Mesenchymal stem cell (in vitro differentiated cells and primary cell): Measurements from ENCODE around the gene UBE2G2.

Source experiments
- DNase-seq: peaks from one replicate; pipeline ENCODE4 v3.0.0-alpha.2; 2013
- H2AFZ ChIP-seq: one replicate; pipeline ENCODE4 v1.6.1; 2013; ENCODE audit warnings: low read depth, mild to moderate bottlenecking, control low read depth, inconsistent platforms, low read length, moderate library complexity
- H2AK5ac ChIP-seq: 2 replicates; pipeline ENCODE4 v1.6.1; 2013; ENCODE audit warnings: low read length, moderate library complexity, mild to moderate bottlenecking, inconsistent platforms; ENCODE audit not compliant: severe bottlenecking
- H2BK120ac ChIP-seq: one replicate; pipeline ENCODE4 v1.6.1; 2013; ENCODE audit warnings: low read depth, mild to moderate bottlenecking, inconsistent platforms, low read length, moderate library complexity
- H2BK12ac ChIP-seq, 2 experiments: one replicate each; pipeline ENCODE4 v1.6.1; 2013; ENCODE audit warnings: inconsistent platforms in 2 of 2, low read length in 2 of 2, mild to moderate bottlenecking in 2 of 2, moderate library complexity in 2 of 2, control low read depth in 1 of 2
- H2BK15ac ChIP-seq: one replicate; pipeline ENCODE4 v1.6.1; 2013; ENCODE audit warnings: mild to moderate bottlenecking, low read depth, inconsistent platforms; ENCODE audit not compliant: poor library complexity, severe bottlenecking
- H2BK5ac ChIP-seq: 2 replicates; pipeline ENCODE4 v1.6.1; 2013; ENCODE audit warnings: low read depth, mild to moderate bottlenecking, low read length, control low read depth, inconsistent platforms; ENCODE audit not compliant: poor library complexity, severe bottlenecking
- H3K14ac ChIP-seq, 2 experiments: one replicate each; pipeline ENCODE4 v1.6.1; 2013; ENCODE audit warnings: inconsistent platforms in 2 of 2, low read length in 2 of 2, control low read depth in 1 of 2, mild to moderate bottlenecking in 1 of 2, moderate library complexity in 1 of 2
- H3K18ac ChIP-seq, 2 experiments: one replicate each; pipeline ENCODE4 v1.6.1; 2013; ENCODE audit warnings: inconsistent platforms in 2 of 2, low read length in 2 of 2, control low read depth in 1 of 2, low read depth in 1 of 2, mild to moderate bottlenecking in 1 of 2
- H3K23ac ChIP-seq, 2 experiments: one replicate each; pipeline ENCODE4 v1.6.1; 2013; ENCODE audit warnings: inconsistent platforms in 2 of 2, low read length in 2 of 2, mild to moderate bottlenecking in 2 of 2, moderate library complexity in 2 of 2, control low read depth in 1 of 2
- H3K27ac ChIP-seq: 2 replicates; pipeline ENCODE4 v1.5.1; 2013; ENCODE audit warnings: mild to moderate bottlenecking, moderate library complexity, low read length, control low read depth, inconsistent platforms; ENCODE audit not compliant: poor library complexity, severe bottlenecking
- H3K27me3 ChIP-seq, 2 experiments: 2 replicates each; pipeline versions ENCODE4 v1.6.1 to v1.7.0; 2013; ENCODE audit warnings: low read length in 2 of 2, mild to moderate bottlenecking in 2 of 2, moderate library complexity in 2 of 2, control low read depth in 1 of 2, inconsistent platforms in 1 of 2; ENCODE audit not compliant: control insufficient read depth in 1 of 2, insufficient read depth in 1 of 2
- H3K36me3 ChIP-seq, 2 experiments: 2 replicates each; pipeline versions ENCODE4 v1.6.1 to v1.7.0; 2013; ENCODE audit warnings: low read length in 2 of 2, control low read depth in 1 of 2, inconsistent platforms in 1 of 2, low read depth in 1 of 2, mild to moderate bottlenecking in 1 of 2; ENCODE audit not compliant: insufficient read depth in 2 of 2, control insufficient read depth in 1 of 2
- H3K4ac ChIP-seq, 2 experiments: one replicate each; pipeline ENCODE4 v1.6.1; 2013; ENCODE audit warnings: inconsistent platforms in 2 of 2, low read length in 2 of 2, mild to moderate bottlenecking in 2 of 2, moderate library complexity in 2 of 2, control low read depth in 1 of 2, low read depth in 1 of 2
- H3K4me1 ChIP-seq: 2 replicates; pipeline ENCODE4 v1.6.1; 2013; ENCODE audit warnings: low read depth, low read length, control low read depth; ENCODE audit not compliant: control insufficient read depth, insufficient read depth
- H3K4me2 ChIP-seq: 2 replicates; pipeline ENCODE4 v1.6.1; 2013; ENCODE audit warnings: low read length, mild to moderate bottlenecking, inconsistent platforms; ENCODE audit not compliant: poor library complexity, severe bottlenecking
- H3K4me3 ChIP-seq, 2 experiments: 2 replicates each; pipeline versions ENCODE4 v1.5.1 to v1.7.0; 2013; ENCODE audit warnings: low read length in 2 of 2, mild to moderate bottlenecking in 2 of 2, control low read depth in 1 of 2, low read depth in 1 of 2; ENCODE audit not compliant: insufficient read depth in 1 of 2
- H3K79me1 ChIP-seq: replicated peaks from 2 replicates; pipeline ENCODE4 v1.6.1; 2013; ENCODE audit warnings: mild to moderate bottlenecking, control low read depth, low read length, inconsistent platforms; ENCODE audit not compliant: poor library complexity, severe bottlenecking
- H3K9ac ChIP-seq: 2 replicates; pipeline ENCODE4 v1.7.0; 2013; ENCODE audit warnings: mild to moderate bottlenecking, low read length, moderate library complexity
- H3K9me3 ChIP-seq: 2 replicates; pipeline ENCODE4 v1.7.0; 2013; ENCODE audit warnings: mild to moderate bottlenecking, low read length; ENCODE audit not compliant: control insufficient read depth
- H4K8ac ChIP-seq: one replicate; pipeline ENCODE4 v1.6.1; 2013; ENCODE audit warnings: inconsistent platforms, mild to moderate bottlenecking, low read length, moderate library complexity
- H4K91ac ChIP-seq: one replicate; pipeline ENCODE4 v1.6.1; 2013; ENCODE audit warnings: mild to moderate bottlenecking, low read length, inconsistent platforms
- WGBS: methylation state at CpG from one replicate; pipeline ENCODE4 v1.1.7; 2013; ENCODE audit warnings: mixed read lengths; 5-methylcytosine and 5-hydroxymethylcytosine counted together

Gene UBE2G2

GRCh38 chr21:44838039-44838895, 36.6 kb upstream of the UBE2G2 start:
- Histone ChIP-seq H2BK15ac (no peak overlapping the region), H3K4me2 (no peak overlapping the region), H2BK5ac (no peak overlapping the region), H3K9me3 (no peaks in the 10 kb centered on the region), H3K23ac (no peak overlapping the region), H3K4me1 (peaks cover 8% of the 10 kb centered on the region), H3K14ac (no peak overlapping the region), H2BK12ac (peak overlapping the region in 1 of 2 experiments; percentile 37), H2BK120ac (no peak overlapping the region), H3K18ac (no peak overlapping the region), H2AK5ac (no peak overlapping the region), H3K4me3 (no peak overlapping the region), H3K79me1 (no peaks in the 10 kb centered on the region), H3K9ac (no peak overlapping the region), H2AFZ (no peak overlapping the region), H3K4ac (no peak overlapping the region), H4K91ac (peak overlapping the region; percentile 22), H4K8ac (no peak overlapping the region), H3K36me3 (no peaks in the 10 kb centered on the region), H3K27me3 (peaks cover 29 to 60% of the 10 kb centered on the region in 2 experiments), H3K27ac (no peak overlapping the region)
- WGBS: 87% methylated on average over 28 of the region's 30 CpGs
- no peak for DNase-seq

GRCh38 chr21:44837537-44837936, 35.9 kb upstream of the UBE2G2 start:
- Histone ChIP-seq H3K9ac (no peak overlapping the region), H2BK15ac (no peak overlapping the region), H4K91ac (peak overlapping the region; percentile 54), H3K9me3 (no peaks in the 10 kb centered on the region), H3K14ac (no peak overlapping the region), H2BK5ac (no peak overlapping the region), H3K4ac (no peak overlapping the region), H4K8ac (no peak overlapping the region), H2AK5ac (no peak overlapping the region), H3K79me1 (no peaks in the 10 kb centered on the region), H3K4me3 (no peak overlapping the region), H3K4me1 (peaks cover 8% of the 10 kb centered on the region), H3K36me3 (no peaks in the 10 kb centered on the region), H2AFZ (no peak overlapping the region), H3K4me2 (no peak overlapping the region), H3K27ac (no peak overlapping the region), H3K18ac (peak overlapping the region in 1 of 2 experiments; percentile 37), H2BK120ac (no peak overlapping the region), H2BK12ac (no peak overlapping the region), H3K27me3 (peaks cover 21 to 56% of the 10 kb centered on the region in 2 experiments), H3K23ac (no peak overlapping the region)
- 93% methylated on average over 13 of the region's 13 CpGs for WGBS
- DNase-seq: no peak

- H2BK15ac ChIP-seq: no peak overlapping the region
- H3K4me1 ChIP-seq: peaks cover 8% of the 10 kb centered on the region
- no peaks in the 10 kb centered on the region for H3K79me1 ChIP-seq
- H3K27me3 ChIP-seq: peaks cover 15 to 49% of the 10 kb centered on the region in 2 experiments
- H3K4me3 ChIP-seq: peak overlapping the region in 1 of 2 experiments; percentile 29
- H4K8ac ChIP-seq: peak overlapping the region; percentile 82
- H3K27ac ChIP-seq: no peak overlapping the region
- peak; percentile 67 for DNase-seq
- H3K23ac ChIP-seq: no peak overlapping the region
- peak overlapping the region; percentile 63 for H4K91ac ChIP-seq
- H3K9me3 ChIP-seq: no peaks in the 10 kb centered on the region
- peak overlapping the region in 1 of 2 experiments; percentile 80 for H3K4ac ChIP-seq
- peak overlapping the region in 1 of 2 experiments; percentile 77 for H3K18ac ChIP-seq
- H2BK120ac ChIP-seq: peak overlapping the region; percentile 45
- 69% methylated on average over 37 of the region's 37 CpGs for WGBS
- H3K9ac ChIP-seq: no peak overlapping the region
- H3K14ac ChIP-seq: peak overlapping the region in 1 of 2 experiments; percentile 84
- peak overlapping the region in 1 of 2 experiments; percentile 80 for H2BK12ac ChIP-seq
- peak overlapping the region; percentile 47 for H2AFZ ChIP-seq
- no peak overlapping the region for H2AK5ac ChIP-seq
- H3K36me3 ChIP-seq: no peaks in the 10 kb centered on the region
- H2BK5ac ChIP-seq: no peak overlapping the region
- H3K4me2 ChIP-seq: no peak overlapping the region
Measured at GRCh38 chr21:44836666-44837471, 35.2 kb upstream of the UBE2G2 start.

- Histone ChIP-seq H3K14ac (no peak overlapping the region), H3K27me3 (peaks cover 9 to 46% of the 10 kb centered on the region in 2 experiments), H2BK12ac (no peak overlapping the region), H3K23ac (no peak overlapping the region), H3K36me3 (no peaks in the 10 kb centered on the region), H3K18ac (no peak overlapping the region), H2AK5ac (no peak overlapping the region), H3K9me3 (no peaks in the 10 kb centered on the region), H3K4me1 (peaks cover 8% of the 10 kb centered on the region), H3K79me1 (no peaks in the 10 kb centered on the region), H3K4me3 (peak overlapping the region in 1 of 2 experiments; percentile 29), H4K91ac (no peak overlapping the region), H2BK5ac (no peak overlapping the region), H3K4me2 (no peak overlapping the region), H2BK15ac (no peak overlapping the region), H3K9ac (no peak overlapping the region), H3K4ac (no peak overlapping the region), H4K8ac (no peak overlapping the region), H2BK120ac (no peak overlapping the region), H2AFZ (no peak overlapping the region), H3K27ac (no peak overlapping the region)
- no peak for DNase-seq
- WGBS: 82% methylated on average over 3 of the region's 3 CpGs
Measured at GRCh38 chr21:44836349-44836665, 34.7 kb upstream of the UBE2G2 start.
